Kidney tubule cell (primary cell): Measurements from ENCODE around the gene NPFFR2.
"Not testable (repeated sequence)": the region's sequence is repeated elsewhere in the genome, so short reads cannot be mapped to it uniquely, and the experiment has no call there.

Experiments
- DNase-seq: peaks from one replicate; pipeline ENCODE4 v3.0.0-alpha.2; 2018; ENCODE audit warnings: low spot score

Gene NPFFR2

DNA sequence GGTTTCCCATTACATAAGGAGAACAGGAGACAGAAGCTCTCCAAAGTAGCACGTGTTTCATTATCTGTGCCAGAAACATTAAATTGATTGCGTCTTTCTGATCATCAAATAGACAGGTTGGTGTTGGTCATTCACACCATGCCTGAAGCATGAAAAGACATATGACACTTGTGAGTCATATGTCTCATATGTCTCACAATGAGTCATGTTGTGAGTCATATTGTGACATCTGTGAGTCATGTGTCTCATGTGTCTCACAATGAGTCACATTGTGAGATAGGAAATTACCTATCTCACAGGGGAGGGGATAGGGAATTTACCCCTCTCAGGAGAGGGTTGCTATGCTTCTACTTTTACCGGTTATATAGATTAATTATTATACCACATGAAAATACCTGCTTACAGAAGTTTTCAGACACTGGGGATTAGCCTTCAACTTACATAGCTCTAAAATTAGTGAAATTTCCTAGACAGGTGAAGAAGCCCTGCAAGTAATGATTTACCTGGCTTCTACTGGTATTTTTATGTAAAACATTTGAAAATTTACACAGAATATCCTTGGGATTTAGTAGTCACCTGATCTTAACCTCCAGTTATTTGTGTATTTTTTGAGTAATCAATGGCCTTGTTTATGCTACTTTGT lies 80.8 kb downstream of the NPFFR2 start:
- DNase-seq: peak; percentile 98

DNA sequence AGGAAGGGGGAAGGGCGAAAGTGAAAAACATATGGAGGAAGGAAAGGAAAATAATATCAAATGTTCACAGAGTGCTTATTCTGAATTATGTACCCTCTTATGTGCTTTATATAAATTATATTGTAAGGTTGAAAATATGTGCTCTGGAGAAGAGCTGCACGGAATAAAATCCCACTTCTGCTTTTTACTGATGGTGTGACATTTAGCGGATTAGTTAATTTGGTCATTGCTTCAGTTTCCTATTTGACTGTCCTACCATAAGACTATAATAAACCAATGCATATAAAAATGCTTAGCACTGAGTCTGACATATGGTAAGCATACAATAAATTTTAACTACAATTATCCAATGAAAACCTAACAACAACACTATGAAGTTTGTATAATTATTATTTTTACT lies 86.2 kb downstream of the NPFFR2 start:
- DNase-seq: no peak

DNA sequence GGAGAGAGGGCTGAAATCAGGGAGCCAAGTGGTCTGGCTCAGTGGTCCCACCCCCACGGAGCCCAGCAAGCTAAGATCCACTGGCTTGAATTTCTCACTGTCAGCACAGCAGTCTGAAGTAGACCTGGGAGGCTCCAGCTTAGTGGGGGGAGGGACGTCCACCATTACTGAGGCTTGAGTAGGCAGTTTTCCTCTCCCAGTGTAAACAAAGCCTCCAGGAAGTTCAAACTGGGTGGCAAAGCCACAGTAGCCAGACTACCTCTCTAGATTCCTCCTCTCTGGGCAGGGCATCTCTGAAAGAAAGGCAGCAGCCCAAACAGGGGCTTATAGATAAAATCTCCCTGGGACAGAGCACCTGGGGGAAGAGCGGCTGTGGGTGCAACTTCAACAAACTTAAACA lies 88.1 kb downstream of the NPFFR2 start:
- peak; percentile 52 for DNase-seq

DNA sequence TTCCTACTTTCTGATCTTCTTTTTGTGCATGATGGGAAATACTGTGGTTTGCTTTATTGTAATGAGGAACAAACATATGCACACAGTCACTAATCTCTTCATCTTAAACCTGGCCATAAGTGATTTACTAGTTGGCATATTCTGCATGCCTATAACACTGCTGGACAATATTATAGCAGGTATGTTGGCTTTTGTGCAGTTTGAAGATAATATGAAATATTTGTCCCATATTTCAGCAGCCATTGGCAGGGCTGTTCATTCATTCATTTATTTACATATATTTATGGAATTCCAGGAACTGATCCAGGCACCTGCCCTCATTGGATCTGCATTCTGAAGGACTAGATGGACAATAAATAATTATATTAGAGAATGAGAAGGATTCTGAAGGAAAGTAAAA lies 96.9 kb downstream of the NPFFR2 start:
- no peak for DNase-seq

DNA sequence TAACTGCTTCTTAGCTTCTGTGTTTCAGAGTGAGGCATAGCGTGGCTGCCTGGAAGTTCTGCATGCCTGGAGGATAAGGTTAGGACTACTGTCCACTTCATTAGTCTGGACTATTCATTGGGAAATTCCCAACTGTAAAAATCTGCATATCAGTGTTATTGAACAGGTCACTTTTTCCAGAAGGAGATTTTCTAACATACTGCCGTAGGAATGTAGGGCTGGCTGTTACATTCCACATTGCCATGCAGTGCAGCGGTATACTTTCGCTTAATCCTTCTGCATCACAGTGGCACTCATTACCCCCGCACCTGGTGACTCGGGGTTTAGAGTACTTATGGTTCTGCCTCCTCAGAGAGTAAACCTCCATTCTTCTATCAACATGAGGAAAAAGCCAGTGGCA lies 104.6 kb downstream of the NPFFR2 start:
- DNase-seq: peak; percentile 96

DNA sequence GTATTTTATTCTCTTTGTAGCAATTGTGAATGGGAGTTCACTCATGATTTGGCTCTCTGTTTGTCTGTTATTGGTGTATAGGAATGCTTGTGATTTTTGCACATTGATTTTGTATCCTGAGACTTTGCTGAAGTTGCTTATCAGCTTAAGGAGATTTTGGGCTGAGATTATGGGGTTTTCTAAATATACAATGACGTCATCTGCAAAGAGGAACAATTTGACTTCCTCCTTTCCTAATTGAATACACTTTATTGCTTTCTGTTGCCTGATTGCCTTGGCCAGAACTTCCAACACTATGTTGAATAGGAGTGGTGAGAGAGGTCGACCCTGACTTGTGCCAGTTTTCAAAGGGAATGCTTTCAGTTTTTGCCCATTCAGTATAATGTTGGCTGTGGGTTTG lies 108.2 kb downstream of the NPFFR2 start:
- not testable (repeated sequence) for DNase-seq

DNA sequence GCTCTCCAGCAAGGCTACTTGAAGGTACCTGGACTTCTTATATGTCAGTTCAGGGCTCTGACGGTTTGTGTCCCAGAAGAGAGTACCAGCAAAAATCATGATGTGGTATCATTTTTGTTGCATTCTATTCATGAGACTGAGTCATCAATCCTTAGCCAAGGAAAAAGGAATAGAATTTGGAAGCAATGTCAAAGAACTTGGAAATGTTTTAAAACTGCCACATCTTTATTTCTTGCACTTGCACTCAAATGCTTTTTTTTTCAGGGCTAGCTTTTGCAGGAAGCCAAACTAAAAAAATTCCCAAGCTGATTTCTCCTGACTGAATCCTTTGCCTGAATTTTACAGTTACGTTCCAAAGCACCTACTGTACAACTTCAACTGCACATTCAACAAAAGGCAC lies 112.4 kb downstream of the NPFFR2 start:
- no peak for DNase-seq

DNA sequence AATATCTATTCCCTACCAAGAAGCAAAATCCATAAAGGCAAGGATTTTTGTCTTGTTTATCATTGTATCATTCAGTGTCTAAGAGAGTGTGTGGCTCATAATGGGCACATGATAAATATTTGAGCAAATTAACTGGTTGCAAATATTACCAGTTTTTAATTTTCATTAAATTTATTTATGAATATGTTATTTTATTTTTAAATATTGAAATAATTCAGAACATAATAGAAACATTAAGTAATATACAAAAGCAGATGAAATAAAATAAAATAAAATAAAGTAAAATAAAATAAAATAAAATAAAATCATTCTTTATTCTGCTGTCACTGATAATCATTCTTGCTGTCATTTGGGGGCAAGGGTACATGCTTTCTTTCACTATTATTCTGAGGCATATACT lies 120.9 kb downstream of the NPFFR2 start:
- DNase-seq: no peak

DNA sequence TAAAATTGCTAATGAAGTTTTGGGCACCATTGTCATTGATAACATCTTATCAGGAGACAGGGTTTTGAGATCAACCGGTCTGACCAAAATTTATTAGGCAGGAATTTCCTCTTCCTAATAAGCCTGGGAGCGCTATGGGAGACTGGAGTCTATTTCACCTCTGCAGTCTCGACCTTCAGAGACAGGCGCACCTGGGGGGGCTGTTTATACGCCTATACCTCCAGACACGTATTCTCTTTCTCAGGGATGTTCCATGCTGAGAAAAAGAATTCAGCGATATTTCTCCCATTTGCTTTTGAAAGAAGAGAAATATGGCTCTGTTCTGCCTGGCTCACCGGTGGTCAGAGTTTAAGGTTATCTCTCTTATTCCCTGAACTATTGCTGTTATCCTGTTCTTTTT lies 121.8 kb downstream of the NPFFR2 start:
- DNase-seq: not testable (repeated sequence)

DNA sequence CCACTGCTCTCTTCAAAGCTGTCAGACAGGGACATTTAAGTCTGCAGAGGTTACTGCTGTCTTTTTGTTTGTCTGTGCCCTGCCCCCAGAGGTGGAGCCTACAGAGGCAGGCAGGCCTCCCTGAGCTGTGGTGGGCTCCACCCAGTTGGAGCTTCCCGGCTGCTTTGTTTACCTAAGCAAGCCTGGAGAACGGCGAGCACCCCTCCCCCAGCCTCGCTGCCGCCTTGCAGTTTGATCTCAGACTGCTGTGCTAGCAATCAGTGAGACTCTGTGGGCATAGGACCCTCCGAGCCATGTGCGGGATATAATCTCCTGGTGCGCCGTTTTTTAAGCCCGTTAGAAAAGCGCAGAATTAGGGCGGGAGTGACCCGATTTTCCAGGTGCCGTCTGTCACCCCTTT lies 137.5 kb downstream of the NPFFR2 start:
- not testable (repeated sequence) for DNase-seq

DNA sequence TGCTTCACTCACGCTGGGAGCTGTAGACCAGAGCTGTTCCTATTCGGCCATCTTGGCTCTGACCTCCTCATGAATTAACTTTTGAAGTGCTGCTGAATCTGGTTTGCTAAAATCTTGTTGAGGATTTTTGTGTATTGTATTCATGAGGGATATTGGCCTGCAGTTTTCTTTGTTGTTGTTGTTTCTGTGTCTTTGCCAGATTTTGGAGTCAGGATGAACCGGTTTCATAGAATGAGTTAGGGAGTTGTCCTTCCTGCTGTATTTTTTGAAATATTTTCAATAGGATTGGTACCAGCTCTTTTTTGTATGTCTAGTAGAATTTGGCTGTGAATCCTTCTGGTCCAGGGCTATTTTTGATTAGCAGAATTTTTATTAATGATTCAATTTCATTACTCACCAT lies 138.1 kb downstream of the NPFFR2 start:
- DNase-seq: no peak

DNA sequence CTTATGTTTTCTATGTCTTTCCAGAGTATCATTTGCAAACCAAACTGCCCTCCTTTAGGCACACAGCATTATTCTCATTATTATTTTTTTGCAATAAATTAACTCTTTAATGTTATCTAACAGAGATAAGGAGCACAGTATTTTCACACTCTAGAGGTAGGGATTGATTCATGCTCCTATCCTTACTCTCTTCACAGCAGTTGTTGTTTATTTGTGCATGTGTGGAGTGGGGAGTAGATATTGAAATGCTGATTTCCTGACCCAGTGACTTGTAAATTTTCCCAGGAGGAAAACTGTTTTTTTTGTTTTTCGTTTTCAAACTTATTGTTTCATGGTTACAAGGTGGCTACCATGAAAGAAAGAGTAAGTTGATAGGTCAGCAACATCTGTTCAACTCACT lies 140.0 kb downstream of the NPFFR2 start:
- DNase-seq: no peak

DNA sequence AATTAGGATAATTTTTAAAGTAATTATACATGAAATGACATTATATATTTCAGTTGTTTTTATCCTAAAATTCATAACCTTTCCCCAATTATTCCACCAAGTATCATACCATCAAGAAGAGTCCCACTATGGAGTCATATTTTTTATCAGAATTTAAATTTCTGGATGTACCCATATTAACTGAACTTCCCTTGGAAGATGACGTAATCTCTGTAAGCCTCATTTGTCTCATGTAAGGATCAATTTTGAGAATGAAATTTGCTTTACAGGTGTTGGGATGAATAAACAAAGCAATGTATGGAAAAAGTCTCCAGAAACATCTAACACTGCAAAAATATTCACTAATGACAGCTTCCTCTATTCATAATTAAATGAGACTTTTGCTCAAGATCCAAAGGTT lies 147.5 kb downstream of the NPFFR2 start:
- no peak for DNase-seq

DNA sequence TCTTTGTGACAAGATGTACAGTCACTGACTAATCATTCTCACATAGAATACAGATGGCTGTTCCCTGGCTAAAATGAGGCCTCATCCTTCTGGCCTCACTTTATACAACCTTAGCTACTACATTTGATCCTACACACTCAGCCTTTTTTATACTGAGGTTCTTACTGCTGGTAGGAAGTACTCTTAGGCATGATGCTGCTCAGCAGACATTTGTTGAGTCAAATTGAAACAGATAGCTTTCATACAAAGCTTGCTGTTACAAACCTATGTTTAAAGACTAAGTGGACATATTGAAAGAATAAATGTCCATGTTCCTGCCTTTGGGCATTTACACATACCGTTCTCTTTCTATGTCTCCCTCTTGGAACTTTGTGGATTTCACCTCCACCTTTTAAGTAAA lies 154.9 kb downstream of the NPFFR2 start:
- DNase-seq: no peak

DNA sequence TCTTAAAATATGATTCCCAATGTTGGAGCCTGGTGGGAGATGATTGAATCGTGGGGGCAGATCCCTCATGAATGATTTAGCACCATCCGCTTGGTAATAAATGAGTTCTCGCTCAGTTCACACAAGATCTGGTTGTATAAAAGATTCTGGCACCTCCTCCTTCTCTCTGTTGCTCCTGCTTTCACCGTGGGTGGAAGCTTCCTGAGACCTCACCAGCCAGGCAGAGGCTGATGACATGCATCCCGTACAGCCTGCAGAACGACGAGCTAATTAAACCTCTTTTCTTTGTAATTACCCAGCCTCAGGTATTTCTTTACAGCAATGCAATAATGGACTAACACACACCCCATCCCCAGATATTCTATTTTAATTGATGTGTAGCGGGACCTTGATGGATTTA lies 162.2 kb downstream of the NPFFR2 start:
- no peak for DNase-seq

DNA sequence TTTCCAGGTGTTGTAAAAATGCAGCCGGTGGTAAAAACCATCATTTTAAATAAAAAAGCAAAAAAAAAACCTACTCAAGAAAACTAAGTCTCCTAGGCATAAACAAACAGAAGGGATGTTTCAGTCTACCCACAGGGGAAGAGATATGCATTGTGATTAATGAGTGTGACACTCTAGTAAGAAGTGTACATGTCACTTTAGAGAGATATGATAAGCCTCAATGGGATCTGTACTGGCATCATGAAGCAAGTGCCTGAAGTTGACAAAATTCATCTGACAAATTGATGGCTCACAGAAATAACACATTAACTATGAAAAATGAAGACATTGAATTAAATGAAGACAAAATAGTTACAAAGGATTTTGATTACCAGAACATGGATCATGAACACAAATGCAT lies 162.7 kb downstream of the NPFFR2 start:
- no peak for DNase-seq
